Mucosa of descending colon (tissue), 3 donors: ENCODE results near the gene ASB4. TPM values are rescaled to one million over a fixed set of nuclear protein-coding genes. Genes with fewer than 3 reads are reported as not detected.
"Not testable (repeated sequence)": the region's sequence is repeated elsewhere in the genome, so short reads cannot be mapped to it uniquely, and the experiment has no call there.

Experiments used
- ATAC-seq: fragments of 200-7000 bp; cut with Tn5 transposase; one replicate; pipeline ENCODE4 v1.9.1; 2020; ENCODE audit warnings: mild to moderate bottlenecking, moderate library complexity
- DNase-seq, 3 donors: peaks; one replicate each; pipeline ENCODE4 v3.0.0-alpha.2; 2020
- H3K36me3 ChIP-seq: fragments of 200-600 bp; one replicate; pipeline ENCODE4 v1.8.0; 2021; ENCODE audit warnings: low read depth, mild to moderate bottlenecking
- H3K4me1 ChIP-seq: fragments of 200-600 bp; one replicate; pipeline ENCODE4 v1.8.0; 2021; ENCODE audit warnings: low read depth, mild to moderate bottlenecking
- H3K4me3 ChIP-seq: fragments of 200-600 bp; one replicate; pipeline ENCODE4 v1.8.0; 2021; ENCODE audit warnings: mild to moderate bottlenecking
- H3K9me3 ChIP-seq: fragments of 200-600 bp; one replicate; pipeline ENCODE4 v1.8.0; 2021; ENCODE audit warnings: mild to moderate bottlenecking
- CTCF ChIP-seq: fragments of 200-600 bp; IDR thresholded peaks from one replicate; pipeline ENCODE4 v1.8.0; 2022; ENCODE audit warnings: antibody characterized with exemption, mild to moderate bottlenecking
- intact Hi-C, 2 donors: fragments of 100-400 bp; cut with DNase I in 1 of 2; cut with micrococcal nuclease in 1 of 2; formaldehyde crosslinking; loops; one replicate each; pipeline versions ENCODE4 v1.11.0 to v1.11.1; 2022; cut with DNase I, micrococcal nuclease
- total RNA-seq, 3 donors: library from RNA; stranded (reverse); fragmentation: NEBNext Ultra II Directional in 2 of 3; extraction: Animal tissue kit (Norgen Biotek cat#: 25700) in 2 of 3; gene quantifications; one replicate each; pipeline versions ENCODE4 v1.2.1 to v1.2.4, GENCODE V29; 2021 to 2023
- donor health status: DM: no; HTN: no; CAD: no; lungs with moderate emphysema.
- donor health status: DM: no; HTN: no; CAD: no.
- donor health status: DM: no; HTN: yes; CAD: no.

The ASB4 gene
- total RNA-seq, 3 donors from 2014 or later = 0.13 to 0.84 TPM; not detected in 1

- DNase-seq (no peak), ATAC-seq (no peak)
- no peak overlapping the region for H3K4me3 ChIP-seq
- no peak for TF ChIP-seq CTCF
- intact Hi-C loops = no loop called here
- no peaks in the 10 kb centered on the region for H3K36me3 ChIP-seq
- no peaks in the 10 kb centered on the region for H3K9me3 ChIP-seq
- no peaks in the 10 kb centered on the region for H3K4me1 ChIP-seq
These were observed 39.1 kb upstream of the ASB4 start for GRCh38 chr7:95446618-95447017.

- no peak for DNase-seq
- no peak overlapping the region for H3K4me3 ChIP-seq
- ATAC-seq = no peak
- H3K36me3 ChIP-seq = no peaks in the 10 kb centered on the region
- no peak for TF ChIP-seq CTCF
- no peaks in the 10 kb centered on the region for H3K4me1 ChIP-seq
- intact Hi-C loops = no loop called here
- peaks cover 6% of the 10 kb centered on the region for H3K9me3 ChIP-seq
These were observed 31.2 kb upstream of the ASB4 start for GRCh38 chr7:95454438-95455045.

- peaks cover 6% of the 10 kb centered on the region for H3K9me3 ChIP-seq
- intact Hi-C loops = no loop called here
- no peaks in the 10 kb centered on the region for H3K36me3 ChIP-seq
- no peak for TF ChIP-seq CTCF
- no peaks in the 10 kb centered on the region for H3K4me1 ChIP-seq
- no peak for DNase-seq
- H3K4me3 ChIP-seq = no peak overlapping the region
- ATAC-seq = no peak
These were observed 27.8 kb upstream of the ASB4 start for GRCh38 chr7:95457947-95458346.

GRCh38 chr7:95460653-95461052 is 25.1 kb upstream of the ASB4 start:
- not testable (repeated sequence) for DNase-seq, ATAC-seq

GRCh38 chr7:95467912-95468607 is 17.7 kb upstream of the ASB4 start:
- no peaks in the 10 kb centered on the region for H3K9me3 ChIP-seq
- intact Hi-C loops = no loop called here

More at GRCh38 chr7:95460653-95461052, 25.1 kb upstream of the ASB4 start:
- H3K36me3 ChIP-seq, H3K9me3 ChIP-seq, intact Hi-C loops, H3K4me1 ChIP-seq, H3K4me3 ChIP-seq: not testable (repeated sequence)

More at GRCh38 chr7:95467912-95468607, 17.7 kb upstream of the ASB4 start:
- no peak for TF ChIP-seq CTCF
- Histone ChIP-seq H3K4me1 (peaks cover 4% of the 10 kb centered on the region), H3K36me3 (no peaks in the 10 kb centered on the region), H3K4me3 (no peak overlapping the region)
- no peak for DNase-seq
- no peak for ATAC-seq
